Stomach smooth muscle (tissue), 2 donors: ENCODE results near the gene ARFGEF3.

Source experiments
- H3K27ac ChIP-seq: one replicate; pipeline ENCODE4 v1.7.0; 2013; ENCODE audit warnings: mild to moderate bottlenecking, low read length, inconsistent platforms
- H3K27me3 ChIP-seq, 2 donors: one replicate each; pipeline ENCODE4 v1.7.0; 2013; ENCODE audit warnings: low read length in 2 of 2; ENCODE audit not compliant: insufficient read depth in 2 of 2, control insufficient read depth in 1 of 2
- H3K36me3 ChIP-seq, 2 donors: one replicate each; pipeline ENCODE4 v1.7.0; 2013; ENCODE audit warnings: low read length in 2 of 2; ENCODE audit not compliant: control insufficient read depth in 2 of 2, insufficient read depth in 2 of 2
- H3K4me1 ChIP-seq: one replicate; pipeline ENCODE4 v1.7.0; 2013; ENCODE audit warnings: low read length; ENCODE audit not compliant: control insufficient read depth, insufficient read depth
- H3K4me3 ChIP-seq, 2 donors: one replicate each; pipeline ENCODE4 v1.7.0; 2013; ENCODE audit warnings: low read length in 2 of 2
- H3K9ac ChIP-seq, 2 donors: one replicate each; pipeline ENCODE4 v1.7.0; 2013; ENCODE audit warnings: low read length in 2 of 2, mild to moderate bottlenecking in 1 of 2
- H3K9me3 ChIP-seq, 2 donors: one replicate each; pipeline ENCODE4 v1.7.0; 2013; ENCODE audit warnings: low read length in 2 of 2; ENCODE audit not compliant: control insufficient read depth in 2 of 2
- donor health status: healthy.
- donor health status: Pancreatic carcinoma.

Gene ARFGEF3

GRCh38 chr6:138378463-138378862 is 216.7 kb downstream of the ARFGEF3 start:
- H3K9me3 ChIP-seq: no peaks in the 10 kb centered on the region
- no peak overlapping the region for H3K27ac ChIP-seq
- no peak overlapping the region for H3K9ac ChIP-seq
- no peaks in the 10 kb centered on the region for H3K27me3 ChIP-seq
- no peaks in the 10 kb centered on the region for H3K36me3 ChIP-seq
- H3K4me3 ChIP-seq: no peak overlapping the region
- H3K4me1 ChIP-seq: no peaks in the 10 kb centered on the region

GRCh38 chr6:138382498-138383265 is 220.9 kb downstream of the ARFGEF3 start:
- Histone ChIP-seq H3K9me3 (no peaks in the 10 kb centered on the region), H3K36me3 (no peaks in the 10 kb centered on the region), H3K27me3 (no peaks in the 10 kb centered on the region), H3K9ac (no peak overlapping the region), H3K4me1 (no peaks in the 10 kb centered on the region), H3K4me3 (no peak overlapping the region), H3K27ac (no peak overlapping the region)

GRCh38 chr6:138383776-138384175 is 222.0 kb downstream of the ARFGEF3 start:
- Histone ChIP-seq H3K9me3 (no peaks in the 10 kb centered on the region), H3K9ac (no peak overlapping the region), H3K27me3 (no peaks in the 10 kb centered on the region), H3K4me3 (no peak overlapping the region), H3K27ac (no peak overlapping the region), H3K36me3 (no peaks in the 10 kb centered on the region), H3K4me1 (no peaks in the 10 kb centered on the region)

GRCh38 chr6:138386897-138387296 is 225.2 kb downstream of the ARFGEF3 start:
- H3K27me3 ChIP-seq: no peaks in the 10 kb centered on the region

GRCh38 chr6:138387577-138388368 is 226.0 kb downstream of the ARFGEF3 start:
- H3K27me3 ChIP-seq: no peaks in the 10 kb centered on the region
- H3K4me3 ChIP-seq: no peak overlapping the region
- H3K4me1 ChIP-seq: no peaks in the 10 kb centered on the region
- no peak overlapping the region for H3K27ac ChIP-seq
- no peak overlapping the region for H3K9ac ChIP-seq
- no peaks in the 10 kb centered on the region for H3K9me3 ChIP-seq
- no peaks in the 10 kb centered on the region for H3K36me3 ChIP-seq

More at GRCh38 chr6:138386897-138387296, 225.2 kb downstream of the ARFGEF3 start:
- no peak overlapping the region for H3K4me3 ChIP-seq
- no peak overlapping the region for H3K9ac ChIP-seq
- H3K9me3 ChIP-seq: no peaks in the 10 kb centered on the region
- H3K27ac ChIP-seq: no peak overlapping the region
- no peaks in the 10 kb centered on the region for H3K4me1 ChIP-seq
- H3K36me3 ChIP-seq: no peaks in the 10 kb centered on the region

GRCh38 chr6:138389551-138389950 is 227.8 kb downstream of the ARFGEF3 start:
- Histone ChIP-seq H3K9ac (no peak overlapping the region), H3K36me3 (no peaks in the 10 kb centered on the region), H3K27ac (no peak overlapping the region), H3K27me3 (no peaks in the 10 kb centered on the region), H3K4me3 (no peak overlapping the region), H3K4me1 (no peaks in the 10 kb centered on the region), H3K9me3 (no peaks in the 10 kb centered on the region)
